Cerebellar nuclear complex (tissue), 1 donor: Measurements from ENCODE around the gene DHX58.
"Not testable (repeated sequence)": the region's sequence is repeated elsewhere in the genome, so short reads cannot be mapped to it uniquely, and the experiment has no call there.

ENCODE experiments used
- DNase-seq, 2 experiments: peaks; one replicate each; lab custom pipeline; 2025; lab: John Stamatoyannopoulos, UW

Gene DHX58

GRCh38 chr17:42112552-42113176 lies at the start of gene DHX58:
DHX58 (minus strand) TSS chr17:42112714; CDS start chr17:42111892, 822 bp downstream.
- no peak for DNase-seq

GRCh38 chr17:42160531-42160910 lies 48.0 kb upstream of the DHX58 start:
- DNase-seq, result no peak

- no peak for DNase-seq
Measured at GRCh38 chr17:42159796-42160530, 47.4 kb upstream of the DHX58 start.

GRCh38 chr17:42155614-42156045 lies 43.1 kb upstream of the DHX58 start:
- DNase-seq, result no peak

- DNase-seq, result no peak
Measured at GRCh38 chr17:42153919-42154742, 41.6 kb upstream of the DHX58 start.

- DNase-seq, result no peak
Measured at GRCh38 chr17:42146911-42147607, 34.5 kb upstream of the DHX58 start.

- DNase-seq, result not testable (repeated sequence)
Measured at GRCh38 chr17:42143138-42143537, 30.6 kb upstream of the DHX58 start.

- DNase-seq, result no peak
Measured at GRCh38 chr17:42142371-42142896, 29.9 kb upstream of the DHX58 start.

GRCh38 chr17:42141382-42141781 lies 28.9 kb upstream of the DHX58 start:
- DNase-seq, result no peak

GRCh38 chr17:42140690-42141089 lies 28.2 kb upstream of the DHX58 start:
- not testable (repeated sequence) for DNase-seq

GRCh38 chr17:42138749-42139492 lies 26.4 kb upstream of the DHX58 start:
- no peak for DNase-seq

GRCh38 chr17:42136654-42137051 lies 24.1 kb upstream of the DHX58 start:
- no peak for DNase-seq

GRCh38 chr17:42135664-42136653 lies 23.4 kb upstream of the DHX58 start:
- no peak for DNase-seq

GRCh38 chr17:42135151-42135550 lies 22.6 kb upstream of the DHX58 start:
- no peak for DNase-seq

- DNase-seq, result no peak
Measured at GRCh38 chr17:42133461-42134041, 21.0 kb upstream of the DHX58 start.

GRCh38 chr17:42132941-42133340 lies 20.4 kb upstream of the DHX58 start:
- no peak for DNase-seq

- DNase-seq, result no peak
Measured at GRCh38 chr17:42131981-42132432, 19.5 kb upstream of the DHX58 start.

- DNase-seq, result no peak
Measured at GRCh38 chr17:42131232-42131631, 18.7 kb upstream of the DHX58 start.

- DNase-seq, result no peak
Measured at GRCh38 chr17:42130310-42130936, 17.9 kb upstream of the DHX58 start.
